ENCODE measurements around the gene C1GALT1C1L.
"Not testable (repeated sequence)": the region's sequence is repeated elsewhere in the genome, so short reads cannot be mapped to it uniquely, and the experiment has no call there.

The C1GALT1C1L gene

DNA sequence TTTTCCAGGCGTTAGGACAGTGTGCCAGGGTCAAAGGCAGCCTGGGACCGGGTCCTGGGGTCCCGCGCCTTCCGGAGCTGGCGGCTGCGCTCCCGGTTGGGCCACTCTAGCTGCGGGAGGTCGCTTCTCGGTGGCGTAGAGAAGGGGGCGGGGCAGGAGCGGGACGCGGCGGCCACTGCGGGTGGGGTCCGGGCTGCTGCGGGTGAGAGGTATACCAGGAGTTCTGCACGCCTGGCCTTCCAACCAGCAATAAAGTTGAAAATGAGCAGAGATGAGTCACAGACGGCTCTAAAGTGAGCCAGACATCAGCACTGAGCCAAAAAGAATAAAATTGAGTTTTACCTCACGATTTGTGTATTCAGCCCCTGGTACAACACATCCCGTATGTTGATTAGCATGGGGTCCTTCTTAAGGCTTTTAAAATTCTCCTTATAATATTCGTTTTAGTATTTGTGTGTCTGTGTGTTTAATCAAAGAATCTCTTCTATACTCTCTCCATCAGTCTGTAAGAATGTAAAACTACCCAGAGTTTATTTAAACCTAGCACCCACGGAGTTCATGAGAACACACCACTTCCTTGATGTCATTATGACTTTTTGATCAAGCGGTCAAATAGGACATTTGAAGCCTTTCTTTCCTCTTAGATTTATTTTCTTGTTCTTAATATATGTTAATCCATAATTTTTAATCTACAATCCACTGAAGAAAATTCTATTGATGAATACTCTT is at the start of gene C1GALT1C1L:
Gene C1GALT1C1L (minus strand): TSS at position 108 of the 729 bp plus-strand sequence. CDS start 107 bp downstream, at position 1.
- DNase-seq = no peak

DNA sequence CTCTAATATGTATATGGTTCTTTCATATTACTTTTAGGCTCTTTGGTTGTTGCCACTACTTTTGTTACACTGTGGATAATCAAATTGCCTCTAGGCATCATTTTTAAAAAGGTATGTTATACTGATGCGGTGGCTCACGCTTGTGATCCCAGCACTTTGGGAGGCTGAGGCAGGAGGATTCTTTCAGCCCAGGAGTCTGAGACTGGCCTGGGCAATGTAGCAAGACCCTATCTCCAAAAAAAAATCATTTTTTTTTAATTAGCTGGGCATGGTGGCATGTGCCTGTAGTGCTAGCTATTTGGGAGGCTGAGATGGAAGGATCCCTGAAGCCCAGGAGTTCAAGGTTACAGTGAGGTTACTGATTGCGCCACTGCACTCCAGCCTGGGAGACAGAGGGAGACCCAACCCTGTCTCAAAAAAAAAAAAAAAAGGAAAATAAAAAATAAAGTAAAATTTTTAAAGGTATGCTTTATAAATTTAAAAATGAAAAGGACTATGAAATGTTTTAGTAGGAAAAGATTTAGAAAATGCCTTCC is 49.5 kb upstream of the C1GALT1C1L start:
- no peak for DNase-seq

DNA sequence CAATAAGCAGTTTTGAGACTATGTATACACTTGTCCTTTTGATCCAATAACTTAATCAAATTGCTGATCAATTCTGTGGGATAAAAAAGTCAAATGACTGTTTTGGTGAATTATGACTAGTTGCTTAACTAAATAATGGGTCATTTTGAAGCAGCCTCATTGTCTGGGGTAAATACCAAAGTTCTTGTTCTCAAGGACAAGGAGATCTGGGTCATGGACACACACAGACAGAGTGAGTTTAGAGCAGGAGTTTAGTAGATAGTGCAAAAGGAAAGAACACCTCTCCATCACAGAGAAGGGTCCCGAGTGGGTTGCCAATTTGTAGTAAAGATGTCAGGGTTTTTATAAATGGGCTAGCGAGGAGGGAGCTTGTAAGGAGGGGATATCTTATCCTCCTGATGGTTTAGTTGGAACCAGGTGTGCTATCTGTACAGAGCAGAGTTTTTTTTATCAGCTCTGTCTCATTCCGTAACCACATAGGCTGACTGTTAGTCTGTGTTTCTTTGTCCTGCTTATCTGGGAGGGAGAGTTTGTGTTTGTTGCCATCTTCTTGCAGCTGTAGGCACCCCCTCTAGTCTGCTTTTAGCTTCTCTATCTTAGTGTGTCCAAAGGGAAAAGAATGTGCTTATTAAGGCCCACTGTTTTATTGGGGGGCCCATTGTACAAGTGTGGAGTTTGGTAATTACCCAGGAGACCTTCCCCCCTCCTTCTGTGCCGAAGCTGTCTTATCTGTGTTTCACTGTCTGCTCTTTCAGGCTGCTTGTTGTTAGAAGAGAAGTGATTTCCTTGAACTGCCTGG is 48.7 kb upstream of the C1GALT1C1L start:
- DNase-seq = no peak

DNA sequence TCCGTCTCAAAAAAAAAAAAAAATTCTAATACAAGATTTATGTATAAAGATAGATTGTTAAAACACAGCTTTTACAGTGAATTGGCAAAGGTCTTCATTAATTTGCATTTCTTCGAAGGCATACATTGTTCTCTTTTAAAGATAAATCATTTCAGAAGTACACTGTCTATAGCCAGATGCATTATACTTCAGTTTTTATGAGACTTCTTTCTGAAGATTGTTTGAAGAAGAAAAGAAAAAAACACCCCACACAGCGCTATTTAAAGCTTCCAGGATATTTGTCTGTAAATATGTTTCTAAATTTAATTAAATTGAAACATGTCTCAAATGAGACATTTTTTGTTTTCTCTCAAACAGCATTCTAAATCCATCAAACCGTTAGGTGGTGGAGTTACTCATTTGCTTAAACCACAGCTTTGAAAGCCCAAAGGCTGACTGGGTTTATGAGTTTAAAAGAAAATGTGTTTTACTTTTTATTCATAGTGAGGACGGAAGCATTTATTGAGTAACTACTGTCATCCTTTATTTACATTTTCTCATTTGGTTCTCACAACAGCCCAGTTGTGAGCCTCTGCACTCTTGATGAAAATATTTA is 42.4 kb upstream of the C1GALT1C1L start:
- no peak for DNase-seq

DNA sequence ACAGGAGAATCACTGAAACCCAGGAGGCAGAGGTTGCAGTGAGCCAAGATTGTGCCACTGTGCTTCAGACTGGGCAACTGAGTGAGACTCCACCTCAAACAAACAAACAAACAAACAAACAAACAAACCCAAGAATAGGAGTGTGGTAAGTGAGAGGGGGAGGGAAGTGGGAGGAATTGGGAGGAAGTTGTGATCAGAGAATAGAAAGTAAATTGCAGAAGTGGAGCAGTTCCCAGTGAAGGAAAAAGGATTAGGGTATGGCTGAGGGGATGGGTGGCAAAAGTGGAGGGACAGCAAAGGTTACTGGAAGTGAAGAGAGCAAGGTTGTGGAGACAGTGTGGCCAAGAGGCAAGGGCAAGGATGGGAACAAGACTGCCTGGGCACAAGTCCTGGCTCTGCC is 41.1 kb upstream of the C1GALT1C1L start:
- no peak for DNase-seq

DNA sequence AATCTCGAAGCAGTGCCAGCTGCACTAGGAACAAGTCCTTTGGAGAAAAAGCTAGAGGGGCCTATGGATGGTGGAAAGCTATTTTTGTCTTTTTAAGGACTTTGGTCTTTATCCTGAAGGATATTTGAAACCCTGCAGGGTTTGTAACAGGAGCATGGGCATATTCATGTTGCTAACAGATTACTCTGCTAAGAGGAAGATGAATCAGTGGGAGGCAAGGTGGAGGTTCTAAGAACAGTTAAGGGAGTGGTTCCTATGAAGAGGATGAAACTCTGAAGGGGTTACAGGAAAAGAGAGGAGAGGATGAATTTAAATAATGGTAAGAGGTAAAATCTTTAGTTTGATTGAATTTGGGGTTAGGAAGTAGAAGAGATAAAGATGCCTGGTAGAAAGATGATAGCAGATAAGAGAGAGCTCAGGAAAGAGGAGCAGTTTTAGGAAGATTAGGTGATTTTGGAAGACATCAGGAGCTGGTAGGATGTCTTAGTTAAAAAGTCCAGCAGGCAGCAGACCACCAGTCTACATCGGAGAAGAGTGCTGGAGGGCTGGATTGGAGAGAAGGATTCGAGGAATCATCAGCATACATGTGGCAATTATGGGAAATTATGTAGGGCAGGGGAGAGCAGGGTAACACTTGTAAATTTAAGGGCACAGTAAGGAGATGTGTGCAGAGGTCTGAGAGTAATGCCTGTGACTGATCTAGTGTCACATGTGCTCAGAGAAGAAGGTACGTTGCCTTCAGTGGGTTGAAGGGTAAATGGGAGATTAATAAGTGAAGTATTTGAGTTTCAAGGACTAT is 39.3 kb upstream of the C1GALT1C1L start:
- no peak for DNase-seq

DNA sequence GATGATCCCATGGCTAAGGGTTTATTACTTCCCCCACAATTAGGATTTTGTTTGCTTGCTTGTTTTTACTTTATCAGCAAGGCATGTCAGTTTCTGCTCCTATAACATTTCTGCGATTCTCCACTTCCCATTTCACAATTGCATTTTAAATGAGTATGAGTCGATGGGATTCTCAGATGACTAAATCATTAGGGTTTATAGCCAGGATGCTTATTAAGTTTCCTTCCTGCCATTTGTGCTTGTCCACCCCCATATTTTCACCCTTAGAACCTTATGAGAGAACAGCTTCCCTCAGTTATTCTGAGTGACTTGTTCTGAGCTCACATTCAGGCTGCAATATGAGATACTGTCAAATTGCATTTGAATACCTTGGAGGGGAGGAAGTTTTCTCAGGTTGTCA is 37.9 kb upstream of the C1GALT1C1L start:
- DNase-seq = no peak

DNA sequence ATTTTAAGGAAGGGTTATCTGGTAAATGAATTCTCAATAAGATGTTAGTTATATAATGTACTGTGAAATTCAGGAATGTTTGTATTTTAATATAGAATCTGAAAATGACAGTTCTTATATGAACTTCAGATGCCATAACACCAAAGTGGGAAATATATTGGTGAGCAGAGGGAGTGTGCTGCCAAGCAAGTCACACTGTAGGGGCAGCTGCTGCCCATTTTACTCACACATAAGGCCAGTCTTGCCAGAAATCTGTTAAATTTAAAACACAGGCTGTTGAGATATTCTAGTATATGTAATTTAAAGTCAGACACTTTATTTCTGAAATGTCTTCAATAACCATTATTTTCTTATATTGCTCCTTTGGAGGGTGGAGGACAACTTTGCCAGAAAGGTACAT is 34.6 kb upstream of the C1GALT1C1L start:
- no peak for DNase-seq

DNA sequence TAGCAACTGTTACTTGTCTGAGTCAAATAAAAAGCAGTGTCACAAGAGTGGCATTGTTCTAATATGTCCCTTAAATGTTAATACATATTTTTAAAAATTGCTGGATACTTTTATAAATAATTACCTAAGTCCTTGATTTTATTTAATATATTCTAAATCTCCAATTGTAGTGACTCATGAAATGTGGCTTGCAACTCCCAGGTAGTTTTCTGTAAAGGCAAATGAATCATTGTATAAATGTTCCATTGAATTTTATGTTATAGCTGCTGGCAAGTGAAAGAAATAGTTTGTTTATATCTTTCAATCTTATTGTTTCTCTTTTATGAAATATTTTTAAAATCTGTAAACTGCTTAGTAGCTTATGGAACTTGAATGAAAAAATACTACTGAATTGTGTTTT is 32.7 kb upstream of the C1GALT1C1L start:
- no peak for DNase-seq

DNA sequence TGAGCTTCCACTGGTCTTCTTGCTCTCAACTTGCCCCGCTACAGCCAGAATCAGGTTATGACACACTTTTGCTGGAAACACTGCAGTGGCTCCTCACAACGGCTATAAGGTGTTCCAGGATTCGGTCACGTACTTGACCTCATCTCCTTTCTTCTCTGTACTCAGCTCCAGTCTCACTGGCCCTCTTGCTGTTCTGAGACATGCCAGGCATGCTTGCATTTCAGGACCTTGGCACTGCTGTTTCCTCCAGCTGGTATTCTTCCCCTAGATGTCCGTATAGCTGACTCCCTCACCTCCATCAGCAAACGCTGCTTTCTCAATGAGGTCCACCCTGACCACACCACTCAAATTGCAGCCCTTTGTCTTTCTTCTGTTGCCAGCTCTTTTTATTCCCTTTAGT is 31.9 kb upstream of the C1GALT1C1L start:
- no peak for DNase-seq

DNA sequence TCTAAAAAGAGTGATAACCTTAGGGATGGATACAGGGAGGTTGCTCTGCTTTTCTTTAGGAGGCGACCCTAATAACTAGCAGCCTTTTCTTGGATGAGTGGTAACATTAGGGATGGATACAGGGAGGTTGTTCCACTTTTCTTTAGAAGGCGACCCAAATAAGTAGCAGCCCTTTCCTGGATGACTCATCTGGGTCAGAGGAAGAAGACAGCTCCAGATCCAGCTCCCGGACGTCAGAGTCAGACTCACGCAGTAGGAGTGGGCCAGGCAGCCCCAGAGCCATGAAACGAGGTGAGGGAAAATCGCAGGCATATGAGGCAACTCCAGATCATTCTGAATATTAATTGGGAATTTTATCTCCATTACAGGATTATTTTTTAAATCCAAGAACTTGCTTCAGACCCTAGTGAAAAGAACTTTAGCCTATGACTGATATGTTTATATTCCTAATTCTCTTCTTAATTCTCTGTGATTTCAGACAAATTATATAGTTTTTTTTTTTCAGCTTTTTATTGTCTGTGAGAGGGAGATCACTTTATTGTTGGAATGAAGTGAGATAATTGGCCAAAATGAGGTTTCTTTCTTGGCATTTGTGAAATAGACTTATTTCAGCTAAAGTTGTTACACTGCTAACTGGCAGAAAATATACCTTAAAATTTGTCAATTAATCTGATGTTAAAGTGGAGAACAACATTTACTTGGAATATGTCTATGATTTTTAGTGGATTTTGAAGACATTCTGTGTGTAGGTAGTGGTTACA is 31.2 kb upstream of the C1GALT1C1L start:
- DNase-seq = no peak

DNA sequence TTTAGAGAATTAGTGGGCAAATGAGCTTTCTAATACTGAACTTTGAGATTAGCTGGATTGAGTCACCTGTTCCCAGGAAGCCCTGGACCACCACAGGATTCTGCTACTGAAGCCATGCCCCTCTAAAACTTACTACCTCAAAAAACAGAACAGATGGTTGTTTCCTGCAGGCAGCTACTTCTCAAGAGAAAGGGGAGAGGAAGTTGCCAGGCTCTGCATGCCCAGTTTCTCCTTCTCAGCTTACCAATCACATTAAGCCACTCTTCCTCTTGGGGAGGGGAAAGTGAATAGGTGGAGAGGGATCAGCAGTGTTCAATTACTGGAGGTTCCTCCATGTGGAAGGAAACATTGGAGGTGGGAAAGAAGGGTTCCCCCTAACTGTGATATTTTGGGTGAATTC is 24.9 kb upstream of the C1GALT1C1L start:
- DNase-seq = no peak

DNA sequence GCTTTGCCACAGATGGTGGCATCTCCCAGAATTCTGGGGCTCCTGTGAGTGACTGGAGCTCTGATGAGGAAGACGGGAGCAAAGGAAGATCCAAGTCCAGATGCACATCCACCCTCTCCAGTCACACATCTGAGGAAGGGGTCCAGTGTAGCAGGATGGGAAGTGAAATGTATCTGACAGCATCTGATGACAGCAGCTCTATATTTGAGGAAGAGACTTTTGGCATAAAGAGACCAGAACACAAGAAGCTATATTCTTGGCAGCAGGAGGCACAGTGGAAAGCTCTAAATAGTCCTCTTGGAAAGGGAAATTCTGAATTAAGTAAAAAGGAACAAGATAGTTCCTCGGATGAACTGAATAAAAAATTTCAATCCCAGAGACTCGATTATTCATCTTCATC is 23.5 kb upstream of the C1GALT1C1L start:
- DNase-seq = no peak

DNA sequence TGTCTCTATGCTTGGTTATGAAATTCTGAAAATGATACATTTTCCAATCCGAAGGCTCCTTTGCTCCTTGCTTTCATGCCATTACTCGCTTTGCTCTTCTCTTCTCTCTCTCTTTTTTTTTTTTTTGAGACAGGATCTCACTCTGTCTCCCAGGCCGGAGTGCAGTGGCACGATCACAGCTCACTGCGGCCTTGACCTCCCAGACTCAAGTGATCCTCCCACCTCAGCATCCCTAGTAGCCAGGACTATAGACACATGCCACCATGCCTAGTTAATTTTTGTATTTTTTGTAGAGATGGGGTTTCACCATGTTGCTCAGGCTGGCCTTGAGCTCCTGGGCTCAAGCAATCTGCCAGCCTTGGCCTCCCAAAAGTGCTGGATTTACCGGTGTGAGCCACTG is 21.9 kb upstream of the C1GALT1C1L start:
- DNase-seq = not testable (repeated sequence)

DNA sequence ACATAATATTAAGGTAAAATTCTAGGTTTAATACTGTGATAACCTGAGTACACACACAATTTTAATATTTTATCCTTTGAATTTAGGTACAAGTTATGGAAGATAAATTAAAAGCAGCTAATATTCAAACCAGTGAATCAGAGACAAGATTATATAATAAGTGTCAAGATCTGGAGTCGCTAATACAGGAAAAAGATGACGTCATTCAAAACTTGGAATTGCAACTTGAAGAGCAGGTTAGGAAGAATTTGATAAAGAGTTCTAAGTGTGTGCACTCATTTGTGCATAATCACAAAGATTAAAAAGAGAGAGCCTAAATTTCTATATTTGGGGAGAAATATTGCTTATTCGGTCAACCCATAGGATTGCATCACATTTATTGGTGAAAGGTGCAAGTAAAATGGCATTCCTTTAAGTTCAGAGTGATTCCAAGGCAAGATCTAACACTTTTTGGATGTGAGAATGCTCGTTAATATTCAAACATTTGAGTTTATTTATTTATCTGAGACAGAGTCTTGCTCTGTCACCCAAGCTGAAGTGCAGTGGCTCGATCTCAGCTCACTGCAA is 16.3 kb upstream of the C1GALT1C1L start:
- DNase-seq = no peak

DNA sequence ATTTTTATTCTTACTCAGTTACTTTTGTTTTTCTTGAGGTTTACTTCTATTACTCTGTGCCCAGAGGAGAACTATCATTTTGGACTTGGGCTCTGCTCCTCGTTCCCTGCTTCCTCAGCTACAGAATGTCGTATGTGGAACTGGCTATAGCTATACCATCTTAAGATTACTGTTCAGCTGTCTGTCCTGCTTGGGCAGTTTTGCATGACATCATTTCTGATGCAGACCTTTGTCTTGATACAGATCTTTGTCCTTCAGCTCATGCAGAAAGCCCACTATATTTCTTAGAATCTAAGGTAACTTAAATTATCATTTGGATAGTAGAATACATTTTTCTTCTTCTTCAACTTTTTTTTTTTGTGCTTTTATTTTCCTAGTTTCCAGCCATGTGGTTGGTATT is 13.8 kb upstream of the C1GALT1C1L start:
- DNase-seq = no peak

DNA sequence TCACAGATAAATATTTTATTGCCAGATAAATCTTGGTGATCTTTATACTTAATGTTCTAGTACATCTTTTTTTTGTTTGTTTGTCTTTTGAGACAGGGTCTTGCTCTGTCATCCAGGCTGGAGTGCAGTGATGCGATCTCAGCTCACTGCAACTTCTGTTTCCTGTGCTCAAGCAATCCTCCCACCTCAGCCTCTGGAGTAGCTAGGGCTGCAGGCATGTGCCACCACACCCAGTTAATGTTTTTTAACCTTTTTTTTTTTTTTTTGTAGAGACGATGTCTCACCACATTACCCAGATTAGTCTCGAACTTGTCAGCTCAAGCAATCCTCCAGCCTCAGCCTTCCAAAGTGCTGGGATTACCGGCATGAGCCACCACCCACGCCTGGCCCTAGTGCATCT is 9.1 kb upstream of the C1GALT1C1L start:
- DNase-seq = no peak

DNA sequence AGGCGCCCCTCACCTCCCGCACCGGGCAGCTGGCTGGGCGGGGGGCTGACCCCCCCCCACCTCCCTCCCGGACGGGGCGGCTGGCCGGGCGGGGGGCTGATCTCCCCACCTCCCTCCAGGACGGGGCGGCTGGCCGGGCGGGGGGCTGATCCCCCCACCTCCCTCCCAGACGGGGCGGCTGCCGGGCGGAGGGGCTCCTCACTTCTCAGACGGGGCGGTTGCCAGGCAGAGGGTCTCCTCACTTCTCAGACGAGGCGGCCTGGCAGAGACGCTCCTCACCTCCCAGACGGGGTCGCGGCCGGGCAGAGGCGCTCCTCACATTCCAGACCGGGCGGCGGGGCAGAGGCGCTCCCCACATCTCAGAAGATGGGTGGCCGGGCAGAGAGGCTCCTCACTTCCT is 1.6 kb upstream of the C1GALT1C1L start:
- DNase-seq = not testable (repeated sequence)

DNA sequence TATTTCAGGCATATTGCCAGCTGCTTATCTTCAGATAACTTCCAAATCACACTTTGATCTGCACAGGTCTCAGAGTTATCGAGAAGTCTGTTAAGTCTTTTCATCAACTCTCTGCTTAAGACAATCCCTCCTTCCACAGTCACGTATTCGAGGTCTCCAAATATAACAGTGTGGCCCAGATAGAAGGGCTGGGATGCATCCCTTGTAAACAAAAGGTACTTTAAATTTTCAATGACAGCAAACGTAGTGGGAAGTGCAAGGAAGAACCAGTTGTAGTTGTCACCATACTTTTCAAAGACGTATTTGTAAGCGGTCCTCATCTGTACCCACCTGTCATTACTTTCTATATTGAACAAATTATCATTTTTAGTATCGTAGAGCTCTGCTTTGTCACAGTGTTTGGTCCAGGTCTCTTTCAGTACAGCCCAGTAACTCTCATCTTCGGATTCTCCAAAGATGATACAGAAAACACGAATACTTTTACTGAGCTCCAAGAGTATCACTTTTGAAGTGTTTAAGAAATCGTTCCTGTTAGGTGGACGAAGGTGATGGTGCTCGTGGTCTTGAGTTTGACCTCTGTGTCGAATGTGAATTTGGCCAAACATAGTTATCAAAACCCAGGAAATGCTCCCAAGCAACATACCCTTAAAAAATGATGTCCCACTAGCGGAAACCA is 445 bp downstream of the C1GALT1C1L start:
- no peak for DNase-seq

DNA sequence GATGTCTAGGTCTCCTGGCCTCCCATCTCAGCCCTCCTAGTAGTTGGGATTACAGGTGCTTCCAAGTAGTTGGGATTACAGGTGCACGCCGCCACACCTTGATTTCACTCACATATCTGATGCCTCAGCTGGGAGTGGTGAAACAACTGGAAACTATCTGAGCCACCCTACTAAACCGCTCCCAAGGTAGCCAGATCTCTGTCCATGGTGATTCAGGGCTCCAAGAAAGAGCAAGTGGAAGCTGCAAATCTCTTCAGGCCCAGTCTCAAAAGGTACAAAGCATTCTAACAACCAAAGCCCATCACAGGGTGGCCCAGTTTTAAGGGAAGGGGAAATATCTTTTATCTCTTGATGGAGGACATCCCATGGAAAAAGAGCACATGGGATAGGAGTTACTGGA is 19.0 kb downstream of the C1GALT1C1L start:
- DNase-seq = no peak

DNA sequence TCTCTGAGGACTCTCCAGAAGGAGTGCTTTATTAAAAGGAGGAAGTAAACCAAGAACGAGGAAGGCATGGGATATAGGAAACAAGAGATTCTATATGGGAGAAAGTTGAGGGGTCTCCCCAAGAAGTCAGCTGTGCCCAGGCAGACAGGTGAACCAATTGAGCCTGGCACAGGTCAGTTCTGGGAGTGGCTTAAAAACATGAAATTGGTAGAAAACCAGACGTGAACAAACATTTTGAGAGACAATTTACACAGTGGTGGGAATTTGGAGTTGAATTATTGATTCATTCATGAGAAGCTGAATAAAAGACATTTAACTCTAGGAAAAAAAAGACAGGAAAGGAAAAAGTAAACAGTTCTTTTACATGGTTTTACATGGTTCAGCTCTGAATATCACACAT is 22.7 kb downstream of the C1GALT1C1L start:
- no peak for DNase-seq
